ENCODE results near the gene CABS1.

Gene CABS1

GRCh38 chr4:70303090-70303489 lies 31.7 kb upstream of the CABS1 start:
- TF ChIP-seq CTCF (conservative IDR thresholded peaks at IDR 0.05): no peak
- no peak overlapping the region for H3K27ac ChIP-seq

- TF ChIP-seq CTCF (conservative IDR thresholded peaks at IDR 0.05): no peak
- H3K27ac ChIP-seq: peak overlapping the region; percentile 8; the same call in 1 of the 2 replicates
Observed at GRCh38 chr4:70305601-70306000, 29.2 kb upstream of the CABS1 start.

GRCh38 chr4:70306076-70306475 lies 28.7 kb upstream of the CABS1 start:
- H3K27ac ChIP-seq: peak overlapping the region; percentile 8; the same call in 1 of the 2 replicates
- no peak for TF ChIP-seq CTCF (conservative IDR thresholded peaks at IDR 0.05)

GRCh38 chr4:70313736-70314135 lies 21.0 kb upstream of the CABS1 start:
- TF ChIP-seq CTCF (conservative IDR thresholded peaks at IDR 0.05): no peak
- H3K27ac ChIP-seq: peak overlapping the region; percentile 45

- TF ChIP-seq CTCF (conservative IDR thresholded peaks at IDR 0.05): peak; percentile 66
- H3K27ac ChIP-seq: no peak overlapping the region
Observed at GRCh38 chr4:70315928-70316327, 18.9 kb upstream of the CABS1 start.

GRCh38 chr4:70326052-70326451 lies 8.7 kb upstream of the CABS1 start:
- TF ChIP-seq CTCF (conservative IDR thresholded peaks at IDR 0.05): no peak
- no peak overlapping the region for H3K27ac ChIP-seq

- TF ChIP-seq CTCF (conservative IDR thresholded peaks at IDR 0.05): no peak
- no peak overlapping the region for H3K27ac ChIP-seq
Observed at GRCh38 chr4:70336043-70336442, 1.3 kb downstream of the CABS1 start.
